Prostate gland (tissue), 2 donors: ENCODE measurements around the gene SUPT3H.
"Not testable (repeated sequence)": the region's sequence is repeated elsewhere in the genome, so short reads cannot be mapped to it uniquely, and the experiment has no call there.

Experiments used
- CTCF ChIP-seq, 4 experiments: fragments of 200-600 bp in 2 of 4; fragments of 450-650 bp in 2 of 4; sonication (generic) in 2 of 4; IDR thresholded peaks; 1 replicate in 3 of 4; 2 replicates in 1 of 4; pipeline ENCODE4 v1.5.1; 2016 to 2019; ENCODE audit warnings: antibody characterized with exemption in 4 of 4, mild to moderate bottlenecking in 2 of 4, moderate library complexity in 2 of 4
- POLR2A ChIP-seq: fragments of 450-650 bp; IDR thresholded peaks from one replicate; pipeline ENCODE4 v1.6.1; 2016; ENCODE audit warnings: antibody characterized with exemption, mild to moderate bottlenecking

GRCh38 chr6:45176373-45176772, 201.4 kb downstream of the SUPT3H start:
- not testable (repeated sequence) for TF ChIP-seq CTCF (IDR thresholded peaks at IDR 0.05); POLR2A
